Trophoblast cell (in vitro differentiated cells and primary cell): ENCODE measurements around the gene TRMT10C.
A peak's percentile ranks its signal among the peaks of the same experiment; 100 is the strongest.

Source experiments
- DNase-seq, 2 donors: peaks; one replicate each; pipeline ENCODE4 v3.0.0-alpha.2; 2016
- H2AFZ ChIP-seq: 2 replicates; pipeline ENCODE4 v1.6.1; 2013; ENCODE audit warnings: low read length, moderate library complexity, mild to moderate bottlenecking; ENCODE audit not compliant: insufficient read depth, poor library complexity
- H2AK5ac ChIP-seq: 2 replicates; pipeline ENCODE4 v1.6.1; 2013; ENCODE audit warnings: mild to moderate bottlenecking, low read length
- H2BK120ac ChIP-seq: 2 replicates; pipeline ENCODE4 v1.6.1; 2013; ENCODE audit warnings: low read length, mild to moderate bottlenecking, moderate library complexity; ENCODE audit not compliant: insufficient read depth, poor library complexity
- H2BK12ac ChIP-seq: 2 replicates; pipeline ENCODE4 v1.6.1; 2013; ENCODE audit warnings: mild to moderate bottlenecking, low read length, moderate library complexity
- H2BK5ac ChIP-seq: 2 replicates; pipeline ENCODE4 v1.6.1; 2013; ENCODE audit warnings: low read length, low read depth, moderate library complexity, mild to moderate bottlenecking; ENCODE audit not compliant: poor library complexity
- H3K14ac ChIP-seq: 2 replicates; pipeline ENCODE4 v1.6.1; 2013; ENCODE audit warnings: mild to moderate bottlenecking, low read length
- H3K18ac ChIP-seq: 2 replicates; pipeline ENCODE4 v1.6.1; 2013; ENCODE audit warnings: mild to moderate bottlenecking, low read length
- H3K23ac ChIP-seq: 2 replicates; pipeline ENCODE4 v1.6.1; 2013; ENCODE audit warnings: low read length
- H3K27ac ChIP-seq: 2 replicates; pipeline ENCODE4 v1.5.1; 2013; ENCODE audit warnings: low read depth, mild to moderate bottlenecking, inconsistent platforms, low read length, moderate library complexity
- H3K27me3 ChIP-seq: 2 replicates; pipeline ENCODE4 v1.6.1; 2013; ENCODE audit warnings: inconsistent platforms, mild to moderate bottlenecking, low read length, moderate library complexity; ENCODE audit not compliant: insufficient read depth
- H3K36me3 ChIP-seq, 2 experiments: 1 replicate in 1 of 2; 2 replicates in 1 of 2; pipeline ENCODE4 v1.6.1; 2013; ENCODE audit warnings: low read length in 2 of 2, mild to moderate bottlenecking in 2 of 2, moderate library complexity in 1 of 2; ENCODE audit not compliant: insufficient read depth in 2 of 2, control insufficient read depth in 1 of 2
- H3K4ac ChIP-seq: 2 replicates; pipeline ENCODE4 v1.6.1; 2013; ENCODE audit warnings: low read depth, mild to moderate bottlenecking, low read length, moderate library complexity
- H3K4me1 ChIP-seq, 2 experiments: 1 replicate in 1 of 2; 2 replicates in 1 of 2; pipeline ENCODE4 v1.6.1; 2013; ENCODE audit warnings: low read length in 2 of 2, mild to moderate bottlenecking in 2 of 2, moderate library complexity in 1 of 2; ENCODE audit not compliant: insufficient read depth in 2 of 2, control insufficient read depth in 1 of 2
- H3K4me2 ChIP-seq: 2 replicates; pipeline ENCODE4 v1.6.1; 2013; ENCODE audit warnings: inconsistent platforms, mild to moderate bottlenecking, low read length, moderate library complexity
- H3K4me3 ChIP-seq: 2 replicates; pipeline ENCODE4 v1.5.1; 2013; ENCODE audit warnings: mild to moderate bottlenecking, low read depth, low read length, inconsistent platforms
- H3K79me1 ChIP-seq: one replicate; pipeline ENCODE4 v1.6.1; 2013; ENCODE audit warnings: low read length
- H3K79me2 ChIP-seq: 2 replicates; pipeline ENCODE4 v1.6.1; 2013; ENCODE audit warnings: low read length, mild to moderate bottlenecking; ENCODE audit not compliant: control insufficient read depth, insufficient read depth, poor library complexity
- H3K9ac ChIP-seq: 2 replicates; pipeline ENCODE4 v1.6.1; 2013; ENCODE audit warnings: mild to moderate bottlenecking, low read length
- H3K9me3 ChIP-seq: 2 replicates; pipeline ENCODE4 v1.6.1; 2013; ENCODE audit warnings: low read depth, mild to moderate bottlenecking, control low read depth, inconsistent platforms, low read length; ENCODE audit not compliant: insufficient read depth
- H4K12ac ChIP-seq: 2 replicates; pipeline ENCODE4 v1.6.1; 2013; ENCODE audit warnings: low read depth, mild to moderate bottlenecking, low read length, moderate library complexity
- H4K8ac ChIP-seq: 2 replicates; pipeline ENCODE4 v1.6.1; 2013; ENCODE audit warnings: low read depth, mild to moderate bottlenecking, low read length, moderate library complexity
- H4K91ac ChIP-seq: one replicate; pipeline ENCODE4 v1.6.1; 2013; ENCODE audit warnings: low read depth, mild to moderate bottlenecking, low read length, moderate library complexity
- WGBS: extraction: QIAGEN DNeasy Blood & Tissue Kit; methylation state at CpG from one replicate; pipeline ENCODE4 v1.1.7; 2013; ENCODE audit warnings: missing lambda C conversion rate; ENCODE audit not compliant: insufficient read length, insufficient coverage; ENCODE audit errors: extremely low coverage; 5-methylcytosine and 5-hydroxymethylcytosine counted together

Gene TRMT10C

DNA sequence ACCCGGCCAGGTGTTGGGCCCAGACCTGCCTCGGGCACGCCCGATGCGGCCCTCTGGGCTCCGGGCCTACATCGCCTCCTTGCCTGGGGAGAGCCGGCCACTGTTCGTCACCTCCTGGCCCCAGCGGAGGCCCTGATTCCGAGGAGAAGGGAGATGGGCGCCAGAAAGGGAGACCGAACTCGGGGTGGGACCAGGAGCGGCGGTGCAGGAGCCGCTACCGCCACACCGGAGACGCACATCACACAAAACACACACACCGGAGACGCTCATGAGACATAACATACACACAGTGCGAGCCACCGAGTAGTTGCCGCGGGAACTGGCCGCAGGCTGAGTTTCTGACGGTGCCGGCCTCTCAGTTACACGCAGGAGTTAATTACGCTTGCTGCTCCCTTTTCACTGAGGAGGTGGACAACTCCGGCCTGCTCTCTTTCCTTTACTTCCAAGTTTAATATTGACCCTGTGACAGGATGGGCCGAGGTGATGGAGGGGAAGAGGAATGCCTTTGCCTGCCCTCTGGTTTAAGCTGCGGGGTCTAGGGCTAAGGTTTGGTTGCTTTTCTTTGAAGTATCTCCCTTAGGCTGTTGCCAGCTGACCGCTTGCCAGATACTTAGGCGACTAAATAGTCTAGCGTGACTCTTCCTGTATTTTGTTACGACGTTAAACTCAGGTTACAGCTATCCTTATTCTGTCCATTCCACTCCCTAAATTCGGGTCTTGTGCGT lies 12.9 kb downstream of the TRMT10C start:
- H3K4me2 ChIP-seq, result peak overlapping the region; percentile 61
- H3K27ac ChIP-seq, result peak overlapping the region; percentile 87
- no peak overlapping the region for H3K23ac ChIP-seq
- peak overlapping the region; percentile 93 for H3K9ac ChIP-seq
- H3K18ac ChIP-seq, result peak overlapping the region; percentile 95
- peak; percentile 36 to 65 for DNase-seq
- H2BK5ac ChIP-seq, result peak overlapping the region; percentile 90
- no peaks in the 10 kb centered on the region for H3K4me1 ChIP-seq
- peak overlapping the region; percentile 95 for H3K4ac ChIP-seq
- H2BK120ac ChIP-seq, result peak overlapping the region; percentile 92
- peak overlapping the region; percentile 98 for H4K91ac ChIP-seq
- H2AK5ac ChIP-seq, result peak overlapping the region; percentile 93
- H4K8ac ChIP-seq, result peak overlapping the region; percentile 98
- H3K4me3 ChIP-seq, result peak overlapping the region; percentile 95
- peak overlapping the region; percentile 61 for H2AFZ ChIP-seq
- peaks cover 9% of the 10 kb centered on the region for H3K79me1 ChIP-seq
- peaks cover 16% of the 10 kb centered on the region for H3K79me2 ChIP-seq
- no CpG with 5 or more reads among the region's 41 CpGs for WGBS
- peaks cover 7 to 9% of the 10 kb centered on the region in 2 experiments for H3K36me3 ChIP-seq
- H3K9me3 ChIP-seq, result no peaks in the 10 kb centered on the region
- H4K12ac ChIP-seq, result peak overlapping the region; percentile 95
- no peak overlapping the region for H2BK12ac ChIP-seq
- peak overlapping the region; percentile 97 for H3K14ac ChIP-seq
- no peaks in the 10 kb centered on the region for H3K27me3 ChIP-seq

DNA sequence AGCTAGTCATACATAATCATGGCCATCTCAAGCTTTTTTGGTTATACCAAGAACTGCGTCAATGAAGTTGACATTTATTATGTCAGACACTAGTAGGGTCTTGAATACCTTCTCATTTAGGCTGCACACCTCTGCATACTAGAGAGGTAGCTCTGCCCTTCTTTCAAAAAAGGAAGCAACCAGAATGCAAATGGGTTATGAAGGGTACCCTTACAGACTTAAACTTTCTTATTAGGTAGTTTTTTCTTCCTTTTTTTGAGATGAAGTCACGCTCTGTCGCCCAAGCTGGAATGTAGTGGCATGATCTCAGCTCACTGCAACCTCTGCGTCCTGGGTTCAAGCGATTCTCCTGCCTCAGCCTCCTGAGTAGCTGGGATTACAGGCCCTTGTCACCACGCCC lies 15.6 kb downstream of the TRMT10C start:
- Histone ChIP-seq H3K18ac (no peak overlapping the region), H2BK5ac (no peak overlapping the region), H3K4me1 (no peaks in the 10 kb centered on the region), H3K9ac (no peak overlapping the region), H3K23ac (no peak overlapping the region), H3K9me3 (no peaks in the 10 kb centered on the region), H3K4ac (peak overlapping the region; percentile 34), H3K4me3 (no peak overlapping the region), H3K36me3 (peaks cover 9 to 11% of the 10 kb centered on the region in 2 experiments), H4K8ac (no peak overlapping the region), H4K12ac (no peak overlapping the region), H3K27ac (no peak overlapping the region), H3K79me1 (peaks cover 9% of the 10 kb centered on the region), H4K91ac (no peak overlapping the region), H3K27me3 (no peaks in the 10 kb centered on the region), H2BK120ac (no peak overlapping the region), H3K4me2 (no peak overlapping the region), H2BK12ac (no peak overlapping the region), H3K14ac (no peak overlapping the region), H2AFZ (no peak overlapping the region), H3K79me2 (peaks cover 16% of the 10 kb centered on the region), H2AK5ac (no peak overlapping the region)
- no CpG with 5 or more reads among the region's 6 CpGs for WGBS
- no peak for DNase-seq

DNA sequence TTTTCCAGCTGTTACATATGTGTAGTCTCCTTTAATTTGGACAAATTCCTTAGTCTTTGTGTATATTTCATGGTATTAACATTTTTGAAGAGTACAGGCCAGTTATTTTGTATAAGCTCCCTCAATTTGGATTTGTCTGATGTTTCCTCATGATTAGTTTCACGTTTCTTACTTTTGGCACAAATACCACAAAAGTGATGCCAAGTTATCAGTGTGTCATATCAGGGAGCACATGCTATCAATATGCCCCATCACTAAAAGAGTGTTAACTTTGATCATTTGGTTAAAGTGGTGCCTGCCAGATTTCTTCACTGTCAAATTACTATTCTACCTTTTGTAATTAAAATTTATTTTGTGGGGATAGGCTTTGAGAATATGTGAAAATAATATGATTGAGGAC lies 26.9 kb downstream of the TRMT10C start:
- Histone ChIP-seq H2AK5ac (no peak overlapping the region), H3K79me2 (no peaks in the 10 kb centered on the region), H4K8ac (no peak overlapping the region), H3K9me3 (no peaks in the 10 kb centered on the region), H2BK120ac (no peak overlapping the region), H3K14ac (no peak overlapping the region), H2AFZ (no peak overlapping the region), H3K23ac (no peak overlapping the region), H3K9ac (no peak overlapping the region), H3K4me1 (no peaks in the 10 kb centered on the region), H4K12ac (no peak overlapping the region), H4K91ac (no peak overlapping the region), H2BK5ac (no peak overlapping the region), H3K79me1 (no peaks in the 10 kb centered on the region), H3K18ac (no peak overlapping the region), H3K4me3 (no peak overlapping the region), H3K4ac (no peak overlapping the region), H3K36me3 (peaks cover 21 to 29% of the 10 kb centered on the region in 2 experiments), H3K4me2 (no peak overlapping the region), H2BK12ac (no peak overlapping the region), H3K27me3 (no peaks in the 10 kb centered on the region), H3K27ac (no peak overlapping the region)
- DNase-seq, result peak; percentile 33 to 69
- no CpG with 5 or more reads among the region's 1 CpG for WGBS

DNA sequence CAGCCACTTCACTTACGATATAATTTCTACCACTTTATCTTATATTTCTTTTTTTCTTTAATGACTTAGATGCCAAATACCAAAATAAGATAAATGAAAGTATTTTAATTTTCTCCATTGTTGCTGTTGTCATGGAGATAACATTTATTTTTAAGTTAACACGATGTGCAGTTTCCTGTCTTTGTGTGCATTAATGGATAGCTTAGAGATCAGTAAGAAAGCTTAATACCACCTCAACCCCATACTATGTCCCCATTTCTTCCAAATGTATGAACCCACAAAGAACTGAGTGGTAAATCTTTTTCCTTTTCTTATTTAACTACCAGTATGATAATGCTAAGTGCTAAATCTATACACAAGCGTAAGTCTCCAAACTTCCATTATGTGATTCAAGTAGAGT lies 29.4 kb downstream of the TRMT10C start:
- H3K4me3 ChIP-seq, result no peak overlapping the region
- H2BK12ac ChIP-seq, result no peak overlapping the region
- H3K4ac ChIP-seq, result no peak overlapping the region
- H3K4me2 ChIP-seq, result no peak overlapping the region
- H3K79me1 ChIP-seq, result no peaks in the 10 kb centered on the region
- H3K23ac ChIP-seq, result no peak overlapping the region
- no peak overlapping the region for H3K14ac ChIP-seq
- no peak for DNase-seq
- no peak overlapping the region for H4K8ac ChIP-seq
- WGBS, result 80% methylated on average over 1 of the region's 3 CpGs
- H4K12ac ChIP-seq, result no peak overlapping the region
- H2BK120ac ChIP-seq, result no peak overlapping the region
- H3K9ac ChIP-seq, result no peak overlapping the region
- no peak overlapping the region for H2AK5ac ChIP-seq
- H3K4me1 ChIP-seq, result no peaks in the 10 kb centered on the region
- no peak overlapping the region for H4K91ac ChIP-seq
- H3K27me3 ChIP-seq, result no peaks in the 10 kb centered on the region
- H3K27ac ChIP-seq, result no peak overlapping the region
- H2AFZ ChIP-seq, result no peak overlapping the region
- H3K36me3 ChIP-seq, result peaks cover 24 to 26% of the 10 kb centered on the region in 2 experiments
- no peaks in the 10 kb centered on the region for H3K9me3 ChIP-seq
- H3K18ac ChIP-seq, result no peak overlapping the region
- H3K79me2 ChIP-seq, result no peaks in the 10 kb centered on the region
- no peak overlapping the region for H2BK5ac ChIP-seq
